Measurements from ENCODE around the gene LRP1B. TPM values are rescaled to one million over a fixed set of nuclear protein-coding genes. Genes with fewer than 3 reads are reported as not detected.
A peak's percentile ranks its signal among the peaks of the same experiment; 100 is the strongest.
"Not testable (repeated sequence)": the region's sequence is repeated elsewhere in the genome, so short reads cannot be mapped to it uniquely, and the experiment has no call there.

Gene LRP1B
- total RNA-seq, 2 donors from 2014 or later: 0.79 to 1.8 TPM

DNA sequence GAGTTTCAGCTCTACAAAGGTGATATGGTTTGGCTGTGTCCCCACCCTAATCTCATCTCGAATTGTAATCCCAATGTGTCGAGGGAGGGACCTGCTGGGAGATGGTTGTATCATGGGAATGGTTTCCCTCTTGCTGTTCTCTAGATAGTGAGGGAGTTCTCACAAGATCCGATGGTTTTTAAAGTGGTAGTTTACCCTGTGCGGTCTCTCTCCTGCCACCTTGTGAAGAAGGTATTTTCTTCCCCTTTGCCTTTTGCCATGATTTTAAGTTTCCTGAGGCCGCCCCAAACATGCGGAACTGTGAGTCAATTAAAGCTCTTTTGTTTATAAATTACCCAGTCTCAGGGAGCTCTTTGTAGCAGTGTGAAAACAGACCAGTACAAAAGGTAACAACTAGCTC lies 306.0 kb downstream of the LRP1B start:
- Mint-ChIP-seq H3K9me3 (peaks cover 5% of the 10 kb centered on the region), H3K27me3 (ENCODE audit: insufficient read depth) (no peaks in the 10 kb centered on the region), H3K4me3 (no peak overlapping the region), H3K36me3 (ENCODE audit: low read depth) (no peaks in the 10 kb centered on the region), H3K27ac (no peak overlapping the region), H3K4me1 (peaks cover 7% of the 10 kb centered on the region)
- TF ChIP-seq, protein P1, sequence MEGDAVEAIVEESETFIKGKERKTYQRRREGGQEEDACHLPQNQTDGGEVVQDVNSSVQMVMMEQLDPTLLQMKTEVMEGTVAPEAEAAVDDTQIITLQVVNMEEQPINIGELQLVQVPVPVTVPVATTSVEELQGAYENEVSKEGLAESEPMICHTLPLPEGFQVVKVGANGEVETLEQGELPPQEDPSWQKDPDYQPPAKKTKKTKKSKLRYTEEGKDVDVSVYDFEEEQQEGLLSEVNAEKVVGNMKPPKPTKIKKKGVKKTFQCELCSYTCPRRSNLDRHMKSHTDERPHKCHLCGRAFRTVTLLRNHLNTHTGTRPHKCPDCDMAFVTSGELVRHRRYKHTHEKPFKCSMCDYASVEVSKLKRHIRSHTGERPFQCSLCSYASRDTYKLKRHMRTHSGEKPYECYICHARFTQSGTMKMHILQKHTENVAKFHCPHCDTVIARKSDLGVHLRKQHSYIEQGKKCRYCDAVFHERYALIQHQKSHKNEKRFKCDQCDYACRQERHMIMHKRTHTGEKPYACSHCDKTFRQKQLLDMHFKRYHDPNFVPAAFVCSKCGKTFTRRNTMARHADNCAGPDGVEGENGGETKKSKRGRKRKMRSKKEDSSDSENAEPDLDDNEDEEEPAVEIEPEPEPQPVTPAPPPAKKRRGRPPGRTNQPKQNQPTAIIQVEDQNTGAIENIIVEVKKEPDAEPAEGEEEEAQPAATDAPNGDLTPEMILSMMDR (conservative IDR thresholded peaks at IDR 0.05): peak; percentile 21
- no peaks in the 10 kb centered on the region for H3K36me3 ChIP-seq (ENCODE audit: control insufficient read depth, insufficient read depth, low read length)
- no peak overlapping the region for H3K27ac ChIP-seq (ENCODE audit: low read depth, low read length)
- no peak overlapping the region for H3K9ac ChIP-seq (ENCODE audit: extremely low read depth, low read length, poor library complexity, severe bottlenecking)
- H3K9me3 ChIP-seq (ENCODE audit: control insufficient read depth, low read length): no peaks in the 10 kb centered on the region
- H3K4me1 ChIP-seq (ENCODE audit: control insufficient read depth, insufficient read depth, low read length): no peaks in the 10 kb centered on the region
- H3K27me3 ChIP-seq (ENCODE audit: control insufficient read depth, insufficient read depth, low read length, poor library complexity, severe bottlenecking): no peaks in the 10 kb centered on the region
- 77 to 92% methylated on average over 5 to 6 of the region's 6 CpGs for WGBS, 2 experiments (ENCODE audit: insufficient coverage in 1 of 2, insufficient read length in 1 of 2)
- H3K4me3 ChIP-seq (ENCODE audit: low read length): no peak overlapping the region
- DNase-seq: no peak

DNA sequence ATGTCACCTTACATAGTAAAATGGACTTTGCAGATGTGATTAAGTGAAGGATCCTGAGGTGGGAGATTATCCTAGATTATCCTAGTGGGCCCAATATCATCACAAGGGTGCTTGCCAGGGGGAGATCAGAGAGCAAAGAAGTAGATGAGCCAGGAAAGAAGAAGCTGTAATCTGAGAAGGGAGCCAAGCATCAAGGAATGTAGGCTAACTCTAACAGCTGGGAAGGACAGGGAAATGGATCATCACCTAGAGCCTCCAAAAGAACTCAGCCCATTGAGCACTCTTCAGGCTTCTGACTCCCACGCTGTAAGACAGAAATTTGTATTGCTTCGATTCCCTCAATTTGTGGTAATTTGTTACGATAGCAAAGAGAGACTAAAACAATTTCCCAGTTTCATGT lies 309.9 kb downstream of the LRP1B start:
- WGBS, 2 experiments (ENCODE audit: insufficient coverage in 1 of 2, insufficient read length in 1 of 2): 85 to 100% methylated on average over 1 to 3 of the region's 3 CpGs
- no peak overlapping the region for H3K4me3 Mint-ChIP-seq
- H3K27ac Mint-ChIP-seq: no peak overlapping the region
- Histone ChIP-seq H3K27ac (ENCODE audit: low read depth, low read length) (no peak overlapping the region), H3K36me3 (ENCODE audit: control insufficient read depth, insufficient read depth, low read length) (no peaks in the 10 kb centered on the region), H3K27me3 (ENCODE audit: control insufficient read depth, insufficient read depth, low read length, poor library complexity, severe bottlenecking) (no peaks in the 10 kb centered on the region), H3K9me3 (ENCODE audit: control insufficient read depth, low read length) (no peaks in the 10 kb centered on the region), H3K4me3 (ENCODE audit: low read length) (no peak overlapping the region), H3K9ac (ENCODE audit: extremely low read depth, low read length, poor library complexity, severe bottlenecking) (no peak overlapping the region), H3K4me1 (ENCODE audit: control insufficient read depth, insufficient read depth, low read length) (no peaks in the 10 kb centered on the region)
- peaks cover 8% of the 10 kb centered on the region for H3K4me1 Mint-ChIP-seq
- DNase-seq: no peak
- no peaks in the 10 kb centered on the region for H3K27me3 Mint-ChIP-seq (ENCODE audit: insufficient read depth)
- H3K9me3 Mint-ChIP-seq: peaks cover 7% of the 10 kb centered on the region
- no peaks in the 10 kb centered on the region for H3K36me3 Mint-ChIP-seq (ENCODE audit: low read depth)
- TF ChIP-seq, protein P1 (conservative IDR thresholded peaks at IDR 0.05): no peak

DNA sequence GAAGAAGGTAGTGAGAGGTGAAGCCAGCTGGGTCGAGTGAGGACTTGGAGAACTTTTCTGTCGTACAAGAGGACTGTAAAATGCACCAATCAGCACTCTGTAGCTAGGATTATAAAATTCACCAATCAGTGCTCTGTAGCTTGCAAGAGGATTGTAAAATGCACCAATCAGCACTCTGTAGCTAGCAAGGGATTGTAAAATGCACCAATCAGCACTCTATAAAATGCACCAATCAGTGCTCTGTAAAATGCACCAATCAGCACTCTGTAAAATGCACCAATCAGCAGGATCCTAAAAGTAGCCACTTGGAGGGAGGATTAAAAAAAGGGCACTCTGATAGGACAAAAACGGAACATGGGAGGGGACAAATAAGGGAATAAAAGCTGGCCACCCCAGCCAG lies 315.5 kb downstream of the LRP1B start:
- not testable (repeated sequence) for H3K9ac ChIP-seq (ENCODE audit: extremely low read depth, low read length, poor library complexity, severe bottlenecking); H3K4me3 Mint-ChIP-seq; H3K27me3 Mint-ChIP-seq (ENCODE audit: insufficient read depth); DNase-seq; H3K36me3 Mint-ChIP-seq (ENCODE audit: low read depth); H3K4me3 ChIP-seq (ENCODE audit: low read length); H3K27me3 ChIP-seq (ENCODE audit: control insufficient read depth, insufficient read depth, low read length, poor library complexity, severe bottlenecking); H3K27ac ChIP-seq (ENCODE audit: low read depth, low read length); H3K36me3 ChIP-seq (ENCODE audit: control insufficient read depth, insufficient read depth, low read length); H3K27ac Mint-ChIP-seq; H3K4me1 Mint-ChIP-seq; H3K4me1 ChIP-seq (ENCODE audit: control insufficient read depth, insufficient read depth, low read length)
- peaks cover 18% of the 10 kb centered on the region for H3K9me3 ChIP-seq (ENCODE audit: control insufficient read depth, low read length)
- WGBS, 2 experiments (ENCODE audit: insufficient coverage in 1 of 2, insufficient read length in 1 of 2): 79 to 83% methylated on average over 1 to 3 of the region's 3 CpGs
- H3K9me3 Mint-ChIP-seq: peaks cover 21% of the 10 kb centered on the region

DNA sequence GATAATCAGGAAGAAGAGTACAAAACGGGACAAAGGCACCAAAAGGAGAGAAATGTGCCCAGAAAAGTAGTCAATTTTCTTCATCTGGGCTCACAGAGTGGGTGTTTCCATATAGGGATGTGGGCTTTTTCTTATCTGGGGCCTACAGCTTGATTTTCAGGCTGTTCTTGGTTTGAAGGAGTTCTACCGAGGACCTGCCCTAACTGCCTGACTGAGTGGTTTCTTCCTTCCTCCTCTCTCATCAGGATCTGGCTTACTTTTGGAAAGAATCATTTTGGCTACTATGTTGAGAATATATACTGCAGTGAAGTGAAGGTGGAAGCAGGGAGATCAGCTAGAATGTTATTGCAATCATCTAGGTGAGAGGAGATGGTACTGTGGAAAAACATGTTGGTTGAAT lies 316.7 kb downstream of the LRP1B start:
- no peaks in the 10 kb centered on the region for H3K27me3 ChIP-seq (ENCODE audit: control insufficient read depth, insufficient read depth, low read length, poor library complexity, severe bottlenecking)
- Mint-ChIP-seq H3K4me1 (peaks cover 2% of the 10 kb centered on the region), H3K27ac (no peak overlapping the region), H3K9me3 (peaks cover 21% of the 10 kb centered on the region), H3K4me3 (no peak overlapping the region), H3K27me3 (ENCODE audit: insufficient read depth) (no peaks in the 10 kb centered on the region), H3K36me3 (ENCODE audit: low read depth) (peaks cover 2% of the 10 kb centered on the region)
- DNase-seq: no peak
- 79 to 100% methylated on average over 1 to 2 of the region's 2 CpGs for WGBS, 2 experiments (ENCODE audit: insufficient coverage in 1 of 2, insufficient read length in 1 of 2)
- no peaks in the 10 kb centered on the region for H3K36me3 ChIP-seq (ENCODE audit: control insufficient read depth, insufficient read depth, low read length)
- TF ChIP-seq, protein P1 (conservative IDR thresholded peaks at IDR 0.05): no peak
- H3K9ac ChIP-seq (ENCODE audit: extremely low read depth, low read length, poor library complexity, severe bottlenecking): no peak overlapping the region
- no peak overlapping the region for H3K27ac ChIP-seq (ENCODE audit: low read depth, low read length)
- H3K9me3 ChIP-seq (ENCODE audit: control insufficient read depth, low read length): peaks cover 18% of the 10 kb centered on the region
- no peak overlapping the region for H3K4me3 ChIP-seq (ENCODE audit: low read length)
- H3K4me1 ChIP-seq (ENCODE audit: control insufficient read depth, insufficient read depth, low read length): no peaks in the 10 kb centered on the region
